LNCaP clone FGC (cell line): ENCODE data around the gene SP2.
"Not testable (repeated sequence)": the region's sequence is repeated elsewhere in the genome, so short reads cannot be mapped to it uniquely, and the experiment has no call there.

Experiments
- DNase-seq: peaks from one replicate; pipeline ENCODE4 v3.0.0-alpha.2; 2011; ENCODE audit warnings: low read depth
- H3K4me3 ChIP-seq: 2 replicates; pipeline ENCODE4 v1.5.1; 2011; ENCODE audit warnings: mild to moderate bottlenecking, low read depth, low read length, control low read depth
- TF ChIP-seq, protein P1 (sequence below): IDR thresholded peaks from 2 replicates; pipeline ENCODE4 v1.5.1; 2012; ENCODE audit warnings: mild to moderate bottlenecking; ENCODE audit not compliant: control insufficient read depth, insufficient read depth; ENCODE audit errors: extremely low read depth

SP2 gene

DNA sequence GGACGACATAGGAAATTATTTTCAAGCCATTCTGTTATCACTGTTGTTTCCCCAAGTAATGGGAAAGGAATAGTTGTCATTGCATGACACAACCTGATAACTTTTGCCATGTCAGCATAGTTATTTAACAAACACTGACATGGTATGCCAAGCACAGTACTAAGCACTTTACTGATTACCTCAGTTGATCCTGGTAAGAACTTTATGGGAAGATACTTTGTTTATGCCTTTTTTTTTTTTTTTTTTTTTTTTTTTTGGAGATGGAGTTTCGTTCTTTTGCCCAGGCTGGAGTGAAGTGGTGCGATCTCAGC, 29.6 kb downstream of the SP2 start:
- no peak for DNase-seq
- TF ChIP-seq, protein P1, sequence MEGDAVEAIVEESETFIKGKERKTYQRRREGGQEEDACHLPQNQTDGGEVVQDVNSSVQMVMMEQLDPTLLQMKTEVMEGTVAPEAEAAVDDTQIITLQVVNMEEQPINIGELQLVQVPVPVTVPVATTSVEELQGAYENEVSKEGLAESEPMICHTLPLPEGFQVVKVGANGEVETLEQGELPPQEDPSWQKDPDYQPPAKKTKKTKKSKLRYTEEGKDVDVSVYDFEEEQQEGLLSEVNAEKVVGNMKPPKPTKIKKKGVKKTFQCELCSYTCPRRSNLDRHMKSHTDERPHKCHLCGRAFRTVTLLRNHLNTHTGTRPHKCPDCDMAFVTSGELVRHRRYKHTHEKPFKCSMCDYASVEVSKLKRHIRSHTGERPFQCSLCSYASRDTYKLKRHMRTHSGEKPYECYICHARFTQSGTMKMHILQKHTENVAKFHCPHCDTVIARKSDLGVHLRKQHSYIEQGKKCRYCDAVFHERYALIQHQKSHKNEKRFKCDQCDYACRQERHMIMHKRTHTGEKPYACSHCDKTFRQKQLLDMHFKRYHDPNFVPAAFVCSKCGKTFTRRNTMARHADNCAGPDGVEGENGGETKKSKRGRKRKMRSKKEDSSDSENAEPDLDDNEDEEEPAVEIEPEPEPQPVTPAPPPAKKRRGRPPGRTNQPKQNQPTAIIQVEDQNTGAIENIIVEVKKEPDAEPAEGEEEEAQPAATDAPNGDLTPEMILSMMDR, result no peak
- no peak overlapping the region for H3K4me3 ChIP-seq

DNA sequence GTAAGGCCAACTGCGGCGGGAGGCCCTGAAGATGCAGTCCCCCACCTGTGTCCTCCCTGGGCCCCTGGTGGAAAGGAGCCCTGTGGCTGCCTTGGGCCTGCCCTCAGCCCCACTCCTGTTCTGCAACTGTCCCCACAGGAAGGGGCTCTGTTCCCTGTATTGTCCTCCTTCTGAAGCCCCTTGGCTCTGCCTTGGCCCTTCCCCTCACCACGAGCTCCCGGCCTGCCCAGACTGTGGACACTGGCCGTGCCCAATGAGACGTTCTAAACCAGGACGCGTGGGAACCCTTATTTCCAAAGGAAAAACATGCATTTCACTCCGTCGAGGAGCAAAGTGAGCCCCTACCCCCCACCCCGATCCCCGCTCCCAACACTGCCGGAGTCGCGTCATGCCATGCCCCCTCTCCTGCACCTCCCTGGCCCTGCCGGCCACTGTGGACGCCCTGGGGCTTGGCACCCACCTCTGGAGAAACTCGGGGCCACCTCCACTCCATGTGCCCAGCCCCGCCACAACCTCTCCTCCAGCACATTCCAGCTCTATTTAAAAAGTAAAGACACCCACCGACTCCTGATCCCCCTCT, 31.9 kb downstream of the SP2 start:
- TF ChIP-seq, protein P1, result no peak
- H3K4me3 ChIP-seq, result no peak overlapping the region
- DNase-seq, result no peak

DNA sequence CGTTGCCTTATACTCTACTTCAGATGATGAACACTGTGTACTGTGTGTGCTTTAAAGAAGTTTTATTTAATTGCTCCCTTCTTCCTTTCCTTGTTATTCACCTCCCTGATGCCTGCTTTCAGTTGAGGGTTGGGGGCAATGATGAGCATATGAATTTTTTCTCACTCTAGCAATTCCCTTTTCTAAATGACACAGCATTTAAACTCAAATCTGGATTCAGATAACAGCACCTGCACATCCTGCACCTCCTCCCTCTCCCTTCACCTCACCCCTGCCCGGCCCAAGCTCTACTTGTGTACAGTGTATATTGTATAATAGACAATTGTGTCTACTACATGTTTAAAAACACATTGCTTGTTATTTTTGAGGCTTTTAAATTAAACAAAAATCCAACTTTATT, 32.4 kb downstream of the SP2 start:
- no peak for DNase-seq

DNA sequence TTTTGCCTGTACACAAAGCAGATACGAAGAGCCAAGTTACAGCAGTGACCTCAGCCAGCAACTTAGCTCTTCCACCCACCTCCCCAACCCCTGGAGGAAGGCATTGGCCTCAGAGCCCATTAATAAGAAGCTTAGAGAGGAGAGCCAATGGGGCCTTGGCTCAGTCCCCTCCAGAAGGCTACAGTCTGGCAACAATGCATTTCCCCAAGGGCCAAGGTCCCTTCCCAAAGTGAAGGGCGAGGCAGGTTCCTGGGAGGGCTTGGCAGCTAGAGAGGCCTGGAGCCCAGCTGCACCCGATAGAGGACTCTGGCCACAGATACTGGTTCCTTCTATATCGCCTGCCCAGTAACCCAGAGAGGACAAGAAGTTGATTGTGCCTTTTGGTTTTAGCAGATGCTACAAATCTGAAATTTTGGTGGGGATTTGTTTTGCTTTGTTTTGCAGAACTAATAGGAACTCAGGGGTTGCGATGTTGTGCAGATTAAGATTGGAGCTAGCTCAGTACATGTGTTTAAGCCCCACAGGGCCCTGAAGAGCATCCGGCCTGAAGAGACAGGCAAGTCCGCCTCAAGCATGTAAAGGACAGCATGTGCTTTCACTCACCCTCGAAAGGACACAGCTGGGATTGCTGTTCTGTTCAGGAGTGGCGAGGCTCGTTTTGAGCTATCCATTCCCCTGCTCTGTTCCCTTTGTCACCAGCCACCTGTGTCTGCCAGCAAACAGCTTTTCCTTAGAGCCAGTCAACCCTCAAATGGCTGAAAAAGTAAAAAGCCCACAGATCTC, 33.4 kb downstream of the SP2 start:
- DNase-seq, result no peak
- TF ChIP-seq, protein P1, result no peak
- H3K4me3 ChIP-seq, result no peak overlapping the region

More for the DNA sequence above, 32.4 kb downstream of the SP2 start:
- H3K4me3 ChIP-seq, result no peak overlapping the region
- TF ChIP-seq, protein P1, result no peak

DNA sequence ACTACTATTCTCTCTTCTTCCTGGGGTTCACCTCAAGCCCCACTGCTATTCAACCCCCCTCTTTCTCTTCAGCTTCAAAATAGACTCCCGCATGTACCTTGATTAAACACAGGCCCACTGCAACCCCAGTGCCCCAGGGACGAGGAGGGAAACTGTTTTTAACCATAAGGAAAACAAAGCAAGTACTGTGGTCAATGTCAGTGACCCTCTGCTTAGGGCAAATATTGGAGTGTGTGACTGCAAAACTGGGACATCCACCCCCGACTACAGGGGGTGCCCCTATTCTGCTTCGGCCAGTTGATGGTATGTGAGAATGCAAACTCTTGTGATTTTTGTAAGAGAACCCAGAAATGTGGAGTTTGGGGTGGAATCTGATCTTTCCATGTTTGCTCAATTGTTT, 35.8 kb downstream of the SP2 start:
- DNase-seq, result no peak
- no peak overlapping the region for H3K4me3 ChIP-seq
- TF ChIP-seq, protein P1, result no peak

DNA sequence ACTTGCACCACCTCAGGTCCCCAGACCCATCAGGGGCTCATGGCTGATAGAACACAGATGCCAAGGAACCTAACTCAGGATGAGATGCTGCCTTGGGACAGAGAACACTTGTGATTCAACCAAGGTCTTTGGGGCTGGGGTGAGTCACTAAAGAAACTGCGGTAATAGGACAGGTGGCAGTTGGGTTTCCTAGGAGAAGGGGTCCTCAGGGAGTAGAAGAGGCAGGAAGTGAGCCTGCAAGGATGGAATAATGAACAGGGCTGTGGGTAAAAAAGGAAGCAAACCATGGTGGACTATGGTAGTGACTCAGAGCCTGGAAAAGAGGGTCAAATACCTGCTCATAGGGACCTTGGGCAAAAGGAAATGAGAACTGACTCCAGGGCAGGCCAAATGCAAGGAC, 38.8 kb downstream of the SP2 start:
- DNase-seq, result no peak

DNA sequence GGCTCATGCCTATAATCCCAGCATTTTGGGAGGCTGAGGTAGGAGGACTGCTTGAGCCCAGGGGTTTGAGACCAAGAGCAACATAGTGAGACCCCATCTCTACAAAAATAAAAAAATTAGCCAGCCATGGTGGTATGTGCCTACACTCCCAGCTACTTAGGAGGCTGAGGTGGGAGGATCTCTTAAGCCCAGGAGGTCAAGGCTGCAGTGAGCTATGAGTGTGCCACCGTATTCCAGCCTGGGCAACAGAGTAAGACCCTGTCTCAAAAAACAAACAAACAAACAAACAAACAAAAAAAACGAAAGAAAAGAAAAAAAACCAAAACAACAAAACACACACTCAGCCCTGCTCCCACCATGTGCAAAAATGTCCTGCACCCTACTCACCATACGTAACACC, 39.4 kb downstream of the SP2 start:
- H3K4me3 ChIP-seq, DNase-seq: not testable (repeated sequence)

More for the DNA sequence above, 38.8 kb downstream of the SP2 start:
- TF ChIP-seq, protein P1, result no peak
- no peak overlapping the region for H3K4me3 ChIP-seq
